Smooth muscle cell (in vitro differentiated cells): Measurements from ENCODE around the gene NR1D2. TPM values are rescaled to one million over a fixed set of nuclear protein-coding genes. Genes with fewer than 3 reads are reported as not detected.
"Not testable (repeated sequence)": the region's sequence is repeated elsewhere in the genome, so short reads cannot be mapped to it uniquely, and the experiment has no call there.

Source experiments
- DNase-seq: peaks from one replicate; lab custom pipeline; 2025; ENCODE audit not compliant: unreplicated experiment; lab: John Stamatoyannopoulos, UW
- H2AFZ ChIP-seq: fragments of 200-600 bp; sonication (generic); 2 replicates; pipeline ENCODE4 v1.6.0; 2016; ENCODE audit warnings: antibody characterized with exemption, low read depth, mild to moderate bottlenecking
- H3F3A ChIP-seq: fragments of 200-600 bp; sonication (generic); 2 replicates; pipeline ENCODE4 v1.6.0; 2017; ENCODE audit warnings: antibody characterized with exemption, low read depth
- H3K27ac ChIP-seq: fragments of 200-600 bp; sonication (generic); 2 replicates; pipeline ENCODE4 v1.5.1; 2016; ENCODE audit warnings: low read depth, mild to moderate bottlenecking
- H3K27me3 ChIP-seq: fragments of 200-600 bp; sonication (generic); 2 replicates; pipeline ENCODE4 v1.6.1; 2016; ENCODE audit warnings: low read depth, mild to moderate bottlenecking
- H3K36me3 ChIP-seq: fragments of 200-600 bp; sonication (generic); 2 replicates; pipeline ENCODE4 v1.5.1; 2016; ENCODE audit warnings: low read depth
- H3K4me1 ChIP-seq: fragments of 200-600 bp; sonication (generic); 2 replicates; pipeline ENCODE4 v1.5.1; 2016; ENCODE audit warnings: low read depth
- H3K4me2 ChIP-seq: fragments of 200-600 bp; sonication (generic); 2 replicates; pipeline ENCODE4 v1.6.0; 2016; ENCODE audit warnings: mild to moderate bottlenecking
- H3K4me3 ChIP-seq: fragments of 200-600 bp; sonication (generic); 2 replicates; pipeline ENCODE4 v1.5.1; 2016; ENCODE audit warnings: mild to moderate bottlenecking
- H3K79me2 ChIP-seq: fragments of 200-600 bp; sonication (generic); 2 replicates; pipeline ENCODE4 v1.6.0; 2016; ENCODE audit warnings: low read depth, mild to moderate bottlenecking
- H3K9ac ChIP-seq: fragments of 200-600 bp; sonication (generic); 2 replicates; pipeline ENCODE4 v1.6.0; 2016; ENCODE audit warnings: low read depth
- H3K9me3 ChIP-seq: fragments of 200-600 bp; sonication (generic); replicated peaks from 2 replicates; pipeline ENCODE4 v1.5.1; 2016; ENCODE audit warnings: low read depth
- H4K20me1 ChIP-seq: fragments of 200-600 bp; sonication (generic); 2 replicates; pipeline ENCODE4 v1.6.0; 2016; ENCODE audit warnings: low read depth
- CTCF ChIP-seq: fragments of 200-600 bp; sonication (generic); IDR thresholded peaks from 2 replicates; pipeline ENCODE4 v1.5.1; 2017; ENCODE audit warnings: borderline replicate concordance, mild to moderate bottlenecking, antibody characterized with exemption; ENCODE audit not compliant: insufficient read depth, poor library complexity, severe bottlenecking
- WGBS: methylation state at CpG from one replicate; pipeline ENCODE4 v1.1.7; 2016; ENCODE audit warnings: low lambda C conversion rate; 5-methylcytosine and 5-hydroxymethylcytosine counted together
- polyA plus RNA-seq: library from polyadenylated mRNA; unstranded; fragments of >200 nt; fragmentation: Nextera tagmentation; extraction: Ambion mirVana; gene quantifications from 2 replicates; pipeline ENCODE4 v1.2.1, GENCODE V29; 2016
- total RNA-seq: library from RNA; depleted of rRNA; stranded (reverse); fragments of >200 nt; gene quantifications from 2 replicates; pipeline ENCODE4 v1.2.3, GENCODE V29; 2014

The NR1D2 gene
- total and polyA plus RNA-seq, 2 experiments from 2014 or later, result 11.7 to 37.8 TPM

DNA sequence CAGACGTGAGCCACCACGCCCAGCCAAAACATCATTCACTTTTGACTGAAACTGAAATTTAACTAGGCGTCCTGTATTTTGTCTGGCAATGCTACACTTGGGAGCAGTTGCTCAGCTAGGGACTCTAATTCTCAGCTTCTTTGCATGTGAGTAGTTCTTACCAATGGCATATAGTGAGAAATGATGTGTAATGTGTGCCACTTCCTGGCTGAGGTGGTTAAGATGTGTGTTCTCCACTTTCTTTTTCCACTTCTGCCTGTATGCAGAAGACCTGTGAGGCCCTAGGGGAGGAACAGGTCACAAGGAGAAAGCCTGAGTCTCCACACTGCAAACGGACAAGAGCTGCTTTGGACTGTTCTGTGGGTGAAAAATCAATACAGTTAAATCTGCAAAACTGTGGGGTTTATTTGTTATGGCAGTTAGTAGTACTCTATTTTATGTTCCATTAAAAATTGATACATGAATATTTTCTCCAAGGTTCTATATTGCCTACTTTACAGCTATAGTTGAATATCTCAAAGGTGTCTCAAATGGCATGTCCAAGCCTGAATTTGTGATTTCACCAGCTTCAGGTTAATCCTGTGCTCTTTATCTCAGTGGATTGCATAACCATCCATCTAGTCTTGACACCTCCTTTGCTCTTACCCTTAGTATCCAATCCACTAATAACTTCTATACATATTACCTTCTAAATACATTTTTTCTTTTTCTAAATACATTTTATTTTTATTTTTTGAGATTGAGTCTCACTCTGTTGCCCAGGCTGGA is 59.3 kb downstream of the NR1D2 start:
- H3K4me3 ChIP-seq, result no peak overlapping the region
- H3K27ac ChIP-seq, result no peak overlapping the region
- H3K9me3 ChIP-seq, result no peaks in the 10 kb centered on the region
- no peak for DNase-seq
- H3K27me3 ChIP-seq, result no peaks in the 10 kb centered on the region
- peaks cover 2% of the 10 kb centered on the region for H3K4me1 ChIP-seq
- no peaks in the 10 kb centered on the region for H3F3A ChIP-seq
- no peak overlapping the region for H3K9ac ChIP-seq
- H3K36me3 ChIP-seq, result no peaks in the 10 kb centered on the region
- no peaks in the 10 kb centered on the region for H3K79me2 ChIP-seq
- TF ChIP-seq CTCF, result no peak
- no peak overlapping the region for H2AFZ ChIP-seq
- no peaks in the 10 kb centered on the region for H4K20me1 ChIP-seq
- 94% methylated on average over 4 of the region's 4 CpGs for WGBS
- H3K4me2 ChIP-seq, result no peak overlapping the region

GRCh38 chr3:24005669-24006068 is 60.6 kb downstream of the NR1D2 start:
- Histone ChIP-seq H3K4me3 (no peak overlapping the region), H3K9ac (no peak overlapping the region), H3K27me3 (no peaks in the 10 kb centered on the region), H3K9me3 (no peaks in the 10 kb centered on the region), H3K4me1 (no peaks in the 10 kb centered on the region), H3K27ac (no peak overlapping the region), H3K36me3 (no peaks in the 10 kb centered on the region), H3F3A (no peaks in the 10 kb centered on the region), H3K79me2 (no peaks in the 10 kb centered on the region), H2AFZ (no peak overlapping the region), H3K4me2 (no peak overlapping the region), H4K20me1 (no peaks in the 10 kb centered on the region)
- WGBS, result 92% methylated on average over 8 of the region's 8 CpGs
- no peak for TF ChIP-seq CTCF
- no peak for DNase-seq

DNA sequence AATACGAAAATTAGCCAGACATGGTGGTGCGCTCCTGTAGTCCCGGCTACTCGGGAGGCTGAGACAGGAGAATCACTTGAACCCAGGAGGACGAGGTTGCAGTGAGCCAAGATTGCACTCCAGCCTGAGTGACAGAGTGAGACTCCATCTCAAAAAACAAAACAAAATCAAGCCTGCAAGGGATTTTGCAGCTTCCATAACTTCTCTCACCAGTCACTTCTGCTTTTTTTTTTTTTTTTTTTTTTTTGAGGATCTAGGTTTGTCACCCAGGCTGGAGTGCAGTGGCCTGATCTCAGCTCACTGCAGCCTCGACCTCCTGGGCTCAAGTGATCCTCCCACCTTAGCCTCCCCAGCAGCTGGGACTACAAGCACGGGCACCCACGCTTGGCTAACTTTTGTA is 65.7 kb downstream of the NR1D2 start:
- not testable (repeated sequence) for H3K4me2 ChIP-seq, H3F3A ChIP-seq, H3K27me3 ChIP-seq, H3K9me3 ChIP-seq, DNase-seq, H3K9ac ChIP-seq, H3K36me3 ChIP-seq, H3K4me3 ChIP-seq, H2AFZ ChIP-seq, H3K79me2 ChIP-seq, H3K4me1 ChIP-seq, H4K20me1 ChIP-seq, H3K27ac ChIP-seq
- WGBS, result 93% methylated on average over 8 of the region's 8 CpGs

DNA sequence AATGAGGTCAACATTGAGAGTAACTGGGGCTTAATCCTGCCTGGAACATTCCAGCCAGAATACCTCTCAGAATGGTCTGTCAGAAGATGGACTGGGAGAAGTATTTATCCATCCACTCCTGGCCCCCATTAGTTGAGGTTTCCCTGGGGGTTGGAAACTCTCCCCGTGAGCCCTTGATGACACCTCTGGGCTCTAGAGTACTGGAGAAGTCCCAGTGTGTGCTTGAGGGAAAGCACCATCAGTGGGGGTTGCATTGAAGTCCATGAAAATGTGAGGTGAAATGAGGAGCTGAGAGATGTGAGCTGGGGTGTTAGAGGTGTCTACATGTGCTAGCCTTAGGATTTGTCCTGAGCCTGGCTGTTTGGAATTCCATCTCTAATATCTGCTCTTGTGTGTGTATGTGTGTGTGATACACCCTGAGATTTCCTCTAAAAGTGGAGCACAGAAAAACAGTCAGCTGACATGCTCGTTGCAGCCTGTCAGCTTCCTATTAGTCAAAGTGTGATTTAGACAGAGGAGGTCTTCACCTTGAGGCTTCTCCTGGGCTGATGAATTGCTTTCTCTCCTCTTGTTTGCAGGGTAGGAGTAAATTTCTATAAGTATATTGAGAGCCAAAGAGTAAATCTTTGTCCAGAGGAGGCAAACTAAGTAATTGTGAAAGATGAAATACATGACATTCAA is 67.6 kb downstream of the NR1D2 start:
- H3K36me3 ChIP-seq, result no peaks in the 10 kb centered on the region
- H3K27ac ChIP-seq, result no peak overlapping the region
- no peaks in the 10 kb centered on the region for H4K20me1 ChIP-seq
- WGBS, result 74% methylated on average over 2 of the region's 2 CpGs
- no peak overlapping the region for H2AFZ ChIP-seq
- H3K4me2 ChIP-seq, result no peak overlapping the region
- no peak for TF ChIP-seq CTCF
- H3K9me3 ChIP-seq, result no peaks in the 10 kb centered on the region
- H3F3A ChIP-seq, result no peaks in the 10 kb centered on the region
- H3K27me3 ChIP-seq, result no peaks in the 10 kb centered on the region
- no peak overlapping the region for H3K9ac ChIP-seq
- H3K4me1 ChIP-seq, result no peaks in the 10 kb centered on the region
- no peak for DNase-seq
- H3K4me3 ChIP-seq, result no peak overlapping the region
- no peaks in the 10 kb centered on the region for H3K79me2 ChIP-seq
